ENCODE data around the gene DCANP1.

DNA sequence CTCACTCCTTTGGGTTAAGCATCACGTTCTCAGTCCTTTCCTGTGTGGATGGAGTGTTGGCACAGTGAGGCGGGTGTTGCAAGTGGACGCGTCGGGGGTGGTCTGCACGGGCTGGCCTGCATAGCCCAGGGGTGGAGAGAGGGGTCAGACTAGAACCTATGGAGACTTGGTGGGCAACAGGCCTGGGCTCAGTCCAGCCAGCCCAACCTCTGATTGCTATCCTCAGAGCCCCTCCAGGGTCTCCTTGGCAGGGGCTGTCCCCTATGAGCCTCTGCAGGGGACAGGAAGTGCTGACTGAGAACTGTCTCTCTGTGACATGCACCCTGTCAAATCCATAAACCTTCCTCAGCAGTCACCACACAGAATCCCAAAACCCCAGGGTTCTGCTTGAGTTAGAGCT lies 2.3 kb downstream of the DCANP1 start:
- TF ChIP-seq, protein P1, sequence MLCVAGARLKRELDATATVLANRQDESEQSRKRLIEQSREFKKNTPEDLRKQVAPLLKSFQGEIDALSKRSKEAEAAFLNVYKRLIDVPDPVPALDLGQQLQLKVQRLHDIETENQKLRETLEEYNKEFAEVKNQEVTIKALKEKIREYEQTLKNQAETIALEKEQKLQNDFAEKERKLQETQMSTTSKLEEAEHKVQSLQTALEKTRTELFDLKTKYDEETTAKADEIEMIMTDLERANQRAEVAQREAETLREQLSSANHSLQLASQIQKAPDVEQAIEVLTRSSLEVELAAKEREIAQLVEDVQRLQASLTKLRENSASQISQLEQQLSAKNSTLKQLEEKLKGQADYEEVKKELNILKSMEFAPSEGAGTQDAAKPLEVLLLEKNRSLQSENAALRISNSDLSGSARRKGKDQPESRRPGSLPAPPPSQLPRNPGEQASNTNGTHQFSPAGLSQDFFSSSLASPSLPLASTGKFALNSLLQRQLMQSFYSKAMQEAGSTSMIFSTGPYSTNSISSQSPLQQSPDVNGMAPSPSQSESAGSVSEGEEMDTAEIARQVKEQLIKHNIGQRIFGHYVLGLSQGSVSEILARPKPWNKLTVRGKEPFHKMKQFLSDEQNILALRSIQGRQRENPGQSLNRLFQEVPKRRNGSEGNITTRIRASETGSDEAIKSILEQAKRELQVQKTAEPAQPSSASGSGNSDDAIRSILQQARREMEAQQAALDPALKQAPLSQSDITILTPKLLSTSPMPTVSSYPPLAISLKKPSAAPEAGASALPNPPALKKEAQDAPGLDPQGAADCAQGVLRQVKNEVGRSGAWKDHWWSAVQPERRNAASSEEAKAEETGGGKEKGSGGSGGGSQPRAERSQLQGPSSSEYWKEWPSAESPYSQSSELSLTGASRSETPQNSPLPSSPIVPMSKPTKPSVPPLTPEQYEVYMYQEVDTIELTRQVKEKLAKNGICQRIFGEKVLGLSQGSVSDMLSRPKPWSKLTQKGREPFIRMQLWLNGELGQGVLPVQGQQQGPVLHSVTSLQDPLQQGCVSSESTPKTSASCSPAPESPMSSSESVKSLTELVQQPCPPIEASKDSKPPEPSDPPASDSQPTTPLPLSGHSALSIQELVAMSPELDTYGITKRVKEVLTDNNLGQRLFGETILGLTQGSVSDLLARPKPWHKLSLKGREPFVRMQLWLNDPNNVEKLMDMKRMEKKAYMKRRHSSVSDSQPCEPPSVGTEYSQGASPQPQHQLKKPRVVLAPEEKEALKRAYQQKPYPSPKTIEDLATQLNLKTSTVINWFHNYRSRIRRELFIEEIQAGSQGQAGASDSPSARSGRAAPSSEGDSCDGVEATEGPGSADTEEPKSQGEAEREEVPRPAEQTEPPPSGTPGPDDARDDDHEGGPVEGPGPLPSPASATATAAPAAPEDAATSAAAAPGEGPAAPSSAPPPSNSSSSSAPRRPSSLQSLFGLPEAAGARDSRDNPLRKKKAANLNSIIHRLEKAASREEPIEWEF (CRISPR knock-in tag; IDR thresholded peaks at IDR 0.05) = no peak
- TF ChIP-seq JUND (IDR thresholded peaks at IDR 0.05; ENCODE audit: borderline replicate concordance, low read depth, low read length) (no peak), JUND (tag; IDR thresholded peaks at IDR 0.05; ENCODE audit: borderline replicate concordance, low read depth, low read length) (no peak), ZNF75A (CRISPR knock-in tag; IDR thresholded peaks at IDR 0.05) (no peak), POLR2AphosphoS5 (IDR thresholded peaks at IDR 0.05; ENCODE audit: control insufficient read depth, insufficient read depth, low read depth, low read length) (no peak), HOXB6 (CRISPR knock-in tag; IDR thresholded peaks at IDR 0.05; ENCODE audit: borderline replicate concordance) (no peak)
- TF ChIP-seq, protein P2, sequence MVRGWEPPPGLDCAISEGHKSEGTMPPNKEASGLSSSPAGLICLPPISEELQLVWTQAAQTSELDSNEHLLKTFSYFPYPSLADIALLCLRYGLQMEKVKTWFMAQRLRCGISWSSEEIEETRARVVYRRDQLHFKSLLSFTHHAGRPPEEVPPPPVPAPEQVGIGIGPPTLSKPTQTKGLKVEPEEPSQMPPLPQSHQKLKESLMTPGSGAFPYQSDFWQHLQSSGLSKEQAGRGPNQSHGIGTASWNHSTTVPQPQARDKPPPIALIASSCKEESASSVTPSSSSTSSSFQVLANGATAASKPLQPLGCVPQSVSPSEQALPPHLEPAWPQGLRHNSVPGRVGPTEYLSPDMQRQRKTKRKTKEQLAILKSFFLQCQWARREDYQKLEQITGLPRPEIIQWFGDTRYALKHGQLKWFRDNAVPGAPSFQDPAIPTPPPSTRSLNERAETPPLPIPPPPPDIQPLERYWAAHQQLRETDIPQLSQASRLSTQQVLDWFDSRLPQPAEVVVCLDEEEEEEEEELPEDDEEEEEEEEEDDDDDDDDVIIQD (CRISPR knock-in tag; IDR thresholded peaks at IDR 0.05) = no peak
